CD14-positive monocyte (primary cell): ENCODE measurements around the gene ERGIC1. TPM values are rescaled to one million over a fixed set of nuclear protein-coding genes. Genes with fewer than 3 reads are reported as not detected.

Experiments
- DNase-seq, 3 donors: peaks; one replicate each; pipeline ENCODE4 v3.0.0-alpha.2; 2011 to 2022
- H2AFZ ChIP-seq: 2 replicates; pipeline ENCODE4 v1.6.0; 2012; ENCODE audit warnings: mild to moderate bottlenecking, low read depth, low read length, inconsistent platforms; ENCODE audit not compliant: insufficient read depth, poor library complexity, severe bottlenecking
- H3K27ac ChIP-seq, 2 donors: 1 replicate in 1 of 2; 2 replicates in 1 of 2; pipeline ENCODE4 v1.5.1; 2012 to 2013; ENCODE audit warnings: low read length in 2 of 2, control low read depth in 1 of 2, inconsistent platforms in 1 of 2, low read depth in 1 of 2, mild to moderate bottlenecking in 1 of 2
- H3K27me3 ChIP-seq, 2 donors: one replicate each; pipeline versions ENCODE4 v1.6.0 to v1.6.1; 2011 to 2013; ENCODE audit warnings: low read length in 2 of 2; ENCODE audit not compliant: control insufficient read depth in 2 of 2, insufficient read depth in 2 of 2
- H3K36me3 ChIP-seq, 2 donors: replicated peaks in 1 of 2; 1 replicate in 1 of 2; 2 replicates in 1 of 2; pipeline versions ENCODE4 v1.5.1 to v1.6.1; 2012 to 2013; ENCODE audit warnings: low read length in 2 of 2, control low read depth in 1 of 2, inconsistent platforms in 1 of 2, mild to moderate bottlenecking in 1 of 2; ENCODE audit not compliant: insufficient read depth in 2 of 2, control insufficient read depth in 1 of 2
- H3K4me1 ChIP-seq, 2 donors: 1 replicate in 1 of 2; 2 replicates in 1 of 2; pipeline versions ENCODE4 v1.5.1 to v1.6.1; 2012 to 2013; ENCODE audit warnings: low read length in 2 of 2, control low read depth in 1 of 2, inconsistent platforms in 1 of 2, mild to moderate bottlenecking in 1 of 2, moderate library complexity in 1 of 2; ENCODE audit not compliant: insufficient read depth in 2 of 2, control insufficient read depth in 1 of 2
- H3K4me2 ChIP-seq: replicated peaks from 2 replicates; pipeline ENCODE3; 2012; ENCODE audit warnings: low read length, moderate library complexity, mild to moderate bottlenecking; ENCODE audit not compliant: poor library complexity, severe bottlenecking; ENCODE audit errors: extremely low read depth
- H3K4me3 ChIP-seq, 3 experiments: fragments of 200-600 bp in 1 of 3; sonication (generic) in 1 of 3; replicated peaks in 1 of 3; 1 replicate in 2 of 3; 2 replicates in 1 of 3; pipeline ENCODE4 v1.5.1; 2011 to 2013; ENCODE audit warnings: low read length in 3 of 3, mild to moderate bottlenecking in 3 of 3, control low read depth in 2 of 3, low read depth in 2 of 3, inconsistent platforms in 1 of 3, moderate library complexity in 1 of 3
- H3K79me2 ChIP-seq: 2 replicates; pipeline ENCODE4 v1.6.0; 2012; ENCODE audit warnings: mild to moderate bottlenecking, control low read depth, inconsistent platforms, low read length, moderate library complexity; ENCODE audit not compliant: insufficient read depth
- H3K9ac ChIP-seq: 2 replicates; pipeline ENCODE4 v1.6.0; 2017; ENCODE audit warnings: low read length, mild to moderate bottlenecking; ENCODE audit not compliant: insufficient read depth, poor library complexity, severe bottlenecking
- H3K9me3 ChIP-seq, 2 donors: replicated peaks in 1 of 2; 1 replicate in 1 of 2; 2 replicates in 1 of 2; pipeline versions ENCODE4 v1.5.1 to v1.6.1; 2012 to 2013; ENCODE audit warnings: low read length in 2 of 2, control low read depth in 1 of 2; ENCODE audit not compliant: control insufficient read depth in 1 of 2, insufficient read depth in 1 of 2
- H4K20me1 ChIP-seq: 2 replicates; pipeline ENCODE4 v1.6.0; 2012; ENCODE audit warnings: mild to moderate bottlenecking, low read length, control low read depth, moderate library complexity; ENCODE audit not compliant: insufficient read depth
- H3K27ac Mint-ChIP-seq, 7 donors: one replicate each; pipeline ENCODE4 v1.8.0; 2020; ENCODE audit warnings: mild to moderate bottlenecking in 7 of 7, mixed read lengths in 7 of 7, moderate library complexity in 6 of 7, inconsistent platforms in 2 of 7
- H3K27me3 Mint-ChIP-seq, 3 donors: one replicate each; pipeline ENCODE4 v1.8.0; 2021 to 2022; ENCODE audit warnings: low read depth in 3 of 3, mild to moderate bottlenecking in 3 of 3, mixed read lengths in 3 of 3, moderate library complexity in 3 of 3, inconsistent platforms in 1 of 3
- H3K36me3 Mint-ChIP-seq, 2 donors: one replicate each; pipeline ENCODE4 v1.8.0; 2020; ENCODE audit warnings: mixed read lengths in 2 of 2, inconsistent platforms in 1 of 2, mild to moderate bottlenecking in 1 of 2
- H3K4me1 Mint-ChIP-seq: one replicate; pipeline ENCODE4 v1.8.0; 2020; ENCODE audit warnings: mild to moderate bottlenecking, mixed read lengths
- H3K4me3 Mint-ChIP-seq, 2 donors: one replicate each; pipeline ENCODE4 v1.8.0; 2020; ENCODE audit warnings: mild to moderate bottlenecking in 2 of 2, mixed read lengths in 2 of 2, moderate library complexity in 1 of 2
- H3K9me3 Mint-ChIP-seq, 7 donors: one replicate each; pipeline ENCODE4 v1.8.0; 2020 to 2022; ENCODE audit warnings: mixed read lengths in 7 of 7, mild to moderate bottlenecking in 6 of 7, moderate library complexity in 6 of 7, inconsistent platforms in 2 of 7
- WGBS: methylation state at CpG from one replicate; pipeline ENCODE4 v1.1.5; 2013; ENCODE audit warnings: missing lambda C conversion rate; ENCODE audit not compliant: insufficient coverage; 5-methylcytosine and 5-hydroxymethylcytosine counted together
- intact Hi-C, 2 donors: fragments of 100-400 bp; cut with micrococcal nuclease; formaldehyde crosslinking; loops; one replicate each; pipeline versions ENCODE4 v1.15.0 to v1.15.1; 2023
- polyA plus RNA-seq, 3 donors: library from polyadenylated mRNA; depleted of rRNA in 1 of 3; unstranded in 2 of 3; stranded (reverse) in 1 of 3; fragments of 300-500 nt in 2 of 3; fragments of >200 nt in 1 of 3; fragmentation: Illumina TruSeq in 2 of 3; gene quantifications; 1 replicate in 2 of 3; 2 replicates in 1 of 3; pipeline ENCODE4 v1.2.3, GENCODE V29; 2012 to 2021
- TF ChIP-seq, protein P1 (sequence below): fragments of 200-600 bp; IDR thresholded peaks from one replicate; pipeline ENCODE4 v1.8.0; 2022; ENCODE audit warnings: antibody characterized with exemption, mild to moderate bottlenecking

ERGIC1 gene
- polyA plus RNA-seq, 3 donors: 28.3 to 76.2 (median 34.1) TPM

DNA sequence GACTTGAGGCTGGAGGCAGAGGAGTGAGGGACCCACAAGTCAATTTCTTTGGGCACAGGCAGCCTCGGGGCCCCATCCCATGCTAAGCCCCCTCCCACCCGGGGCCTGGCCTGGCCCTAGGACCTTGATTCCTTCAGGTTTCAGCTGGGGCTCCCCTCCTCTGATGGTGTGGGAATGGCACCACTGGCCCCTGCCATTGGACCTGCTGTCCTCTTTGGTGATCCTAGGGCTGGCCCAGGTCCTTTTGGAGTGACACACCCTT is 10.5 kb downstream of the ERGIC1 start:
- H3K4me1 Mint-ChIP-seq: peaks cover 20% of the 10 kb centered on the region
- Histone ChIP-seq H3K27ac (no peak overlapping the region), H3K27me3 (no peaks in the 10 kb centered on the region), H3K4me2 (no peak overlapping the region), H3K9me3 (no peaks in the 10 kb centered on the region), H3K4me1 (peaks cover 0 to 4% of the 10 kb centered on the region in 2 donors), H4K20me1 (peaks cover 13% of the 10 kb centered on the region), H3K36me3 (peaks cover 0 to 8% of the 10 kb centered on the region in 2 donors), H2AFZ (no peak overlapping the region), H3K79me2 (no peaks in the 10 kb centered on the region), H3K4me3 (no peak overlapping the region), H3K9ac (no peak overlapping the region)
- peak overlapping the region in 5 of 7 donors; percentile 27 to 70 (median 42) for H3K27ac Mint-ChIP-seq
- peaks cover 0 to 3% (median under 1%) of the 10 kb centered on the region in 3 donors for H3K27me3 Mint-ChIP-seq
- 100% methylated on average over 1 of the region's 2 CpGs for WGBS
- H3K36me3 Mint-ChIP-seq: peaks cover 21 to 33% of the 10 kb centered on the region in 2 donors
- intact Hi-C loops: loop anchor here in 1 of 2 donors (5.0 kb wide), 1 partner anchor 33 kb away; no protein-coding TSS in a partner anchor
- DNase-seq: no peak
- H3K9me3 Mint-ChIP-seq: no peaks in the 10 kb centered on the region
- TF ChIP-seq, protein P1, sequence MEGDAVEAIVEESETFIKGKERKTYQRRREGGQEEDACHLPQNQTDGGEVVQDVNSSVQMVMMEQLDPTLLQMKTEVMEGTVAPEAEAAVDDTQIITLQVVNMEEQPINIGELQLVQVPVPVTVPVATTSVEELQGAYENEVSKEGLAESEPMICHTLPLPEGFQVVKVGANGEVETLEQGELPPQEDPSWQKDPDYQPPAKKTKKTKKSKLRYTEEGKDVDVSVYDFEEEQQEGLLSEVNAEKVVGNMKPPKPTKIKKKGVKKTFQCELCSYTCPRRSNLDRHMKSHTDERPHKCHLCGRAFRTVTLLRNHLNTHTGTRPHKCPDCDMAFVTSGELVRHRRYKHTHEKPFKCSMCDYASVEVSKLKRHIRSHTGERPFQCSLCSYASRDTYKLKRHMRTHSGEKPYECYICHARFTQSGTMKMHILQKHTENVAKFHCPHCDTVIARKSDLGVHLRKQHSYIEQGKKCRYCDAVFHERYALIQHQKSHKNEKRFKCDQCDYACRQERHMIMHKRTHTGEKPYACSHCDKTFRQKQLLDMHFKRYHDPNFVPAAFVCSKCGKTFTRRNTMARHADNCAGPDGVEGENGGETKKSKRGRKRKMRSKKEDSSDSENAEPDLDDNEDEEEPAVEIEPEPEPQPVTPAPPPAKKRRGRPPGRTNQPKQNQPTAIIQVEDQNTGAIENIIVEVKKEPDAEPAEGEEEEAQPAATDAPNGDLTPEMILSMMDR: no peak
- H3K4me3 Mint-ChIP-seq: no peak overlapping the region

DNA sequence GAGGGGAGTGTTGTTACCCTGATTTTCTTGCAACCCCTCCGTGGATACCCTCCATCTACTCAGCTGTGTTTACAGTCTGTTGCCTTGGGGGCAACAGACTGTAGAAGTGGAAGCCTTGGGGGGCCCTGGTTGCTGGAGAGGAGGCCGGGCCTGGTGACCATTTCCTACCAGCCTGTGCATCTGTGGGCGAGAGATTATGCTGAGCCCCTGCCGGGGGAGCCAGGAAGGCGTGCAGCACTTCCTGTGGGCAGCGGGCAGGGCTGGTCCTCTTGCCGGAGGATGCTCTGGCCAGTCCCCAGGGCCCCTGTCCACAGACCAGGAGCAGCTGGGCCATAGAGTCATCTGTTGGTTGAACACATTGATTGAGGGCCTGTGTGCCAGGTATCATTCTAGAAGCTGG is 11.1 kb downstream of the ERGIC1 start:
- Mint-ChIP-seq H3K9me3 (no peaks in the 10 kb centered on the region), H3K27me3 (peaks cover 0 to 4% (median 2%) of the 10 kb centered on the region in 3 donors), H3K27ac (peak overlapping the region in 2 of 7 donors; percentile 3 to 68), H3K4me1 (peaks cover 24% of the 10 kb centered on the region), H3K36me3 (peaks cover 20 to 32% of the 10 kb centered on the region in 2 donors), H3K4me3 (no peak overlapping the region)
- Histone ChIP-seq H3K4me1 (peaks cover 0 to 4% of the 10 kb centered on the region in 2 donors), H3K4me3 (no peak overlapping the region), H3K79me2 (no peaks in the 10 kb centered on the region), H3K9me3 (no peaks in the 10 kb centered on the region), H3K4me2 (no peak overlapping the region), H3K36me3 (peaks cover 0 to 8% of the 10 kb centered on the region in 2 donors), H4K20me1 (peaks cover 13% of the 10 kb centered on the region), H3K27me3 (no peaks in the 10 kb centered on the region), H3K27ac (no peak overlapping the region), H3K9ac (no peak overlapping the region), H2AFZ (no peak overlapping the region)
- intact Hi-C loops: no loop called here
- TF ChIP-seq, protein P1: no peak
- WGBS: 5% methylated on average over 6 of the region's 7 CpGs
- no peak for DNase-seq
